Activated CD4-positive, alpha-beta memory T cell treated with anti-CD3 and anti-CD28 coated beads, Interleukin-2, amount 10 ng/mL, durations not matched to agents 7 days and 5 days (primary cell): ENCODE results near the gene SCARB1. TPM values are rescaled to one million over a fixed set of nuclear protein-coding genes. Genes with fewer than 3 reads are reported as not detected.

ENCODE experiments used
- CTCF ChIA-PET: fragments of 350-600 bp; sonication (Branson Sonifier 250); formaldehyde crosslinking; loops from one replicate; lab custom pipeline; 2021; ENCODE audit warnings: antibody characterized with exemption, inconsistent platforms; lab: Charles Lee
- POLR2A ChIA-PET: fragments of 350-600 bp; sonication (Branson Sonifier 250); formaldehyde crosslinking; loops from one replicate; lab custom pipeline; 2021; ENCODE audit warnings: antibody characterized with exemption; lab: Charles Lee
- DNase-seq: peaks from one replicate; pipeline ENCODE4 v3.0.0-alpha.2; 2020
- H3K27ac Mint-ChIP-seq: one replicate; pipeline ENCODE4 v1.8.0; 2021; ENCODE audit warnings: mild to moderate bottlenecking, mixed read lengths
- H3K27me3 Mint-ChIP-seq: one replicate; pipeline ENCODE4 v1.8.0; 2021; ENCODE audit warnings: mixed read lengths
- H3K36me3 Mint-ChIP-seq: one replicate; pipeline ENCODE4 v1.8.0; 2021; ENCODE audit warnings: low read depth, mixed read lengths
- H3K4me1 Mint-ChIP-seq: one replicate; pipeline ENCODE4 v1.8.0; 2021; ENCODE audit warnings: mixed read lengths
- H3K4me3 Mint-ChIP-seq: one replicate; pipeline ENCODE4 v1.8.0; 2021; ENCODE audit warnings: mild to moderate bottlenecking, mixed read lengths
- H3K9me3 Mint-ChIP-seq: one replicate; pipeline ENCODE4 v1.8.0; 2021; ENCODE audit warnings: mixed read lengths
- total RNA-seq, 2 experiments: library from RNA; stranded (reverse); gene quantifications; one replicate each; pipeline ENCODE4 v1.2.3, GENCODE V29; 2021

SCARB1 gene
- total RNA-seq, 2 experiments from 2014 or later: 4.3 to 5.8 TPM

DNA sequence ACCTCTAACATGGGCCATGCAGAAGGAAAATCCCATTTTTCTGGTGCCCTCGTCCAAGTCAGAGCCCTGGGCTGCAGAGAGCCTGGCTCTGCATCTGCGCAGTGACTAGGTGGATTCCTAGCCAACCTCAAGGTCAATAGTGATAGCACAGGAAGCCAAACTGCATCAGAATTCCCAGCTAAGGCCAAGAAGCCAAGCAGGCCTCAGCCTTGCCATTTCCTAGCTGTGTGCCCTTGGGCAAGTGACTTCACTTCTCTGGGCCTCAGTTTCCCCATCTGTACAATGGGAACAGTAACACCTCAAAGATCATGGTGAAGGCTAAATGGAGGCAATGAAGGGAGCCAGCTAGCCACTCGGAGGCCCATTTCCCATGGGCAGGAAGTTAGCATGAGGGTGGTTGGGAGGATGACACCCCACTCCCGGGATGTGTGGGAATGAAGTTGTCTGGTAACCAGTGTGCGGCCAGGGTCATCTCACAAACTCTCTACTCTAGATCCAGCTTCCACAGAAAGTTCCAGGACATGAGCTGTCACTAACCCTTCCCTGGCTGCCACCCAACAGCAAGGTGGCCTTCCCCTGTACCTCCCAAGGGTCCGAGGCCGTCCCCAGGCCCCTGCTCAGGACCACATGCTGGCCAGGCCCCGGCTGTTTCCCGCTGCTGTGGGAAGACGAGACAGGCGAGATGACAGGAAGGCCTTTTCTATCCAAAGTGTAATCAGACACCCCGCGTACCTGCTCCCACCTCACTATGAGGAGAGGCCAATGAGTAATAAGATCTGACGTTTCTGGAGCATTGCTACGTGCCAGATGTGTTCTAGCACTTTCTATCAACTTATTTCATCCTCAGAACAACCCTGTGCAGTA lies 125.7 kb downstream of the SCARB1 start:
- H3K27ac Mint-ChIP-seq: no peak overlapping the region
- ChIA-PET POLR2A (interaction anchor here (1.2 kb wide), 1 partner anchor 12 kb away, joined by 4 read pairs; no protein-coding TSS in a partner anchor), CTCF (no interaction called here)

GRCh38 chr12:124737040-124737419 lies 126.6 kb downstream of the SCARB1 start:
- Mint-ChIP-seq H3K4me1 (peaks cover 3% of the 10 kb centered on the region), H3K27ac (no peak overlapping the region), H3K27me3 (peaks cover 28% of the 10 kb centered on the region), H3K9me3 (no peaks in the 10 kb centered on the region), H3K4me3 (no peak overlapping the region), H3K36me3 (no peaks in the 10 kb centered on the region)
- ChIA-PET POLR2A (no interaction called here), CTCF (no interaction called here)
- no peak for DNase-seq

More for the DNA sequence above, 125.7 kb downstream of the SCARB1 start:
- Mint-ChIP-seq H3K4me1 (peaks cover 3% of the 10 kb centered on the region), H3K36me3 (no peaks in the 10 kb centered on the region), H3K4me3 (no peak overlapping the region), H3K9me3 (no peaks in the 10 kb centered on the region), H3K27me3 (peaks cover 28% of the 10 kb centered on the region)
- no peak for DNase-seq

DNA sequence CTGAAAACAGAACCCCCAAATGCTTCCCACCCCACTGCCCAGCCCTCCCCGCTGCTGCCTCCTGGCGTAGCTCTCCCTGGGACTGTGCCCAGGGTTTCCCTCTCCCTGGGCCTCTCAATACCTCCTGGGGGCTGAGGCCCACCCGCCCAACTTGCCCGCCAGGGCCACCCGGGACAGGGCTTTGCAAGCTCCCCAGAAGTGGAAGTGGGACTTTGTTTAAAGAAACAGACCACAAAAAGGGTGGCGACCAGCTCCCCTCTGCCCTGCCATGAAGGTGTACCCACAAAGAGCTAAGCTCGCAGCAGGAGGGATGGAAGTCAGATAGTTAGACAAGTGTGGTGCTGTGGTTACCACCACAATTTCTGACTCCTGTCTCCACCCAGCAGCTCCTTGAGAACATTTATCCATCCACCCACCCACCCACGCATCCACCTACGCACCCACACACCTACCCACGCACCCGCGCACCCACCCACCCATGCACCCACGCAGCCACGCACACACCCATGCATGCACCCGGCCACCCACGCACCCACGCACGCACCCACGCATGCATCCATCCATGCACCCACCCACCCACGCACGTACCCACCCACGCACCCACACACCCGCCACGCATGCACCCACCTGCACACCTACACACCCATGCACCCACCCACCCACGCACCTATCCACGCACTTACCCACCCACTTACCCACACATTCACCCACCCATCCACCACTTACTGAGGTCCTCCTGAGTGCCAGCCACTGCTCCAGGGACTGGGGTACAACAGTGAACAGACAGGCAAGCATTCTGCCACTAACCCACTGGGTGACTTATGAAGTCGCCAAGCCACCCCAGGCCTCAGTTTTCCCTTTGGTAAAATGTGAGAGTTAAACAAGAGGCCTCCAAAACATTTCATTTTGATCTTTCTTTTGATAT lies 127.3 kb downstream of the SCARB1 start:
- Mint-ChIP-seq H3K36me3 (no peaks in the 10 kb centered on the region), H3K27me3 (peaks cover 28% of the 10 kb centered on the region), H3K4me1 (peaks cover 3% of the 10 kb centered on the region), H3K4me3 (no peak overlapping the region), H3K9me3 (no peaks in the 10 kb centered on the region), H3K27ac (no peak overlapping the region)
- CTCF ChIA-PET: interaction anchor here (1.0 kb wide), 1 partner anchor 38 kb away, joined by 3 read pairs; no protein-coding TSS in a partner anchor
- POLR2A ChIA-PET: no interaction called here
- no peak for DNase-seq

GRCh38 chr12:124734224-124734788 lies 129.4 kb downstream of the SCARB1 start:
- Mint-ChIP-seq H3K9me3 (no peaks in the 10 kb centered on the region), H3K36me3 (no peaks in the 10 kb centered on the region), H3K27me3 (peaks cover 13% of the 10 kb centered on the region), H3K4me3 (no peak overlapping the region), H3K4me1 (peaks cover 3% of the 10 kb centered on the region), H3K27ac (no peak overlapping the region)
- ChIA-PET CTCF (no interaction called here), POLR2A (no interaction called here)
- DNase-seq: no peak

DNA sequence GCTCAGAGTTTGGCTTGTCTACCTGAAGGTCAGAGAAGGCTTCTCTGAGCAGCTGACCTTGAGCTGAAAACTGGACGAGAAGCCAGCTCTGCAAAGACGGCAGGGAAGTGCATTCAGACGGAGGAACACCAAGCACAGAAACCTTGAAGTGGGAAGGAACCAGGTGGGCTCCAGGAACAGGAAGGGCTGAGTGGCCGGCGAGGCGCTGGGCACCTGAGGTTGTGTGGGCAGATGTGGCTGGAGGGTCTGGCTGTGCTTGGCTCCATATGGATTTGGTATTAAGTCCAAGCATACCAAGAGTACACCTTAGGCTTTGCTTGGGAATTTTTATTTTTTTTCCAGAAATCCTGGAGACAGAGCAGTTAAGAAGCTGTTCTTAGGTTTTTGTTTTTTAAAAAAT lies 130.6 kb downstream of the SCARB1 start:
- peaks cover 8% of the 10 kb centered on the region for H3K27me3 Mint-ChIP-seq
- no peak overlapping the region for H3K4me3 Mint-ChIP-seq
- peaks cover 3% of the 10 kb centered on the region for H3K4me1 Mint-ChIP-seq
- H3K36me3 Mint-ChIP-seq: no peaks in the 10 kb centered on the region
- CTCF ChIA-PET: no interaction called here
- POLR2A ChIA-PET: no interaction called here
- no peaks in the 10 kb centered on the region for H3K9me3 Mint-ChIP-seq
- no peak for DNase-seq
- H3K27ac Mint-ChIP-seq: no peak overlapping the region

- peaks cover 3% of the 10 kb centered on the region for H3K4me1 Mint-ChIP-seq
- DNase-seq: no peak
- ChIA-PET POLR2A (no interaction called here), CTCF (interaction anchor here (1.2 kb wide), 1 partner anchor 31 kb away, joined by 3 read pairs; no protein-coding TSS in a partner anchor)
- no peaks in the 10 kb centered on the region for H3K36me3 Mint-ChIP-seq
- no peak overlapping the region for H3K4me3 Mint-ChIP-seq
- peaks cover 6% of the 10 kb centered on the region for H3K27me3 Mint-ChIP-seq
- H3K27ac Mint-ChIP-seq: no peak overlapping the region
- no peaks in the 10 kb centered on the region for H3K9me3 Mint-ChIP-seq
These were observed 131.2 kb downstream of the SCARB1 start for GRCh38 chr12:124732275-124733075.

- no peak overlapping the region for H3K4me3 Mint-ChIP-seq
- POLR2A ChIA-PET: no interaction called here
- no peaks in the 10 kb centered on the region for H3K9me3 Mint-ChIP-seq
- no peaks in the 10 kb centered on the region for H3K27me3 Mint-ChIP-seq
- H3K4me1 Mint-ChIP-seq: peaks cover 3% of the 10 kb centered on the region
- no peak overlapping the region for H3K27ac Mint-ChIP-seq
- CTCF ChIA-PET: interaction anchor here (1.2 kb wide), 1 partner anchor 31 kb away, joined by 3 read pairs; no protein-coding TSS in a partner anchor
- no peaks in the 10 kb centered on the region for H3K36me3 Mint-ChIP-seq
- DNase-seq: no peak
These were observed 131.8 kb downstream of the SCARB1 start for GRCh38 chr12:124731869-124732268.

GRCh38 chr12:124730455-124730932 lies 133.2 kb downstream of the SCARB1 start:
- POLR2A ChIA-PET: no interaction called here
- Mint-ChIP-seq H3K27me3 (peaks cover 5% of the 10 kb centered on the region), H3K4me3 (no peak overlapping the region), H3K27ac (no peak overlapping the region), H3K9me3 (no peaks in the 10 kb centered on the region), H3K4me1 (no peaks in the 10 kb centered on the region), H3K36me3 (no peaks in the 10 kb centered on the region)
- DNase-seq: no peak
- CTCF ChIA-PET: interaction anchor here (1.0 kb wide), 1 partner anchor 34 kb away, joined by 3 read pairs; no protein-coding TSS in a partner anchor

DNA sequence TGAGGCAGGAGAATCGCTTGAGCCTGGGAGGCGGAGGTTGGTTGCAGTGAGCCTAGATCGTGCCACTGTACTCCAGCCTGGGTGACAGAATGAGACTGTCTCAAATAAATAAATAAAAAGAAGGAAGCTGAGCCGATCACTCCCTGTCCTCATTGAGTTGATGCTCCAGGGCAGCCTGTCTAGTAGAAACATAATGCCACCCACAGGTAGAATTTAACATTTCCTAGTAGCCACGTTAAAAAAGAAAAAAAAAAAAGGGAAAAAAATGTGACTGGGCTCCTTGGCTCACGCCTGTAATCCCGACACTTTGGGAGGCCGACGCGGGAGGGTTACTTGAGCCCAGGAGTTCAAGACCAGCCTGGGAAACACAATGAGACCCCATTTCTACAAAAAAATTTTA lies 135.7 kb downstream of the SCARB1 start:
- POLR2A ChIA-PET: no interaction called here
- no peak for DNase-seq

GRCh38 chr12:124727264-124727800 lies 136.3 kb downstream of the SCARB1 start:
- H3K4me1 Mint-ChIP-seq: no peaks in the 10 kb centered on the region
- no peak overlapping the region for H3K4me3 Mint-ChIP-seq
- H3K36me3 Mint-ChIP-seq: no peaks in the 10 kb centered on the region
- H3K27ac Mint-ChIP-seq: no peak overlapping the region
- ChIA-PET POLR2A (no interaction called here), CTCF (no interaction called here)
- peaks cover 11% of the 10 kb centered on the region for H3K27me3 Mint-ChIP-seq
- DNase-seq: no peak
- no peaks in the 10 kb centered on the region for H3K9me3 Mint-ChIP-seq

More for the DNA sequence above, 135.7 kb downstream of the SCARB1 start:
- Mint-ChIP-seq H3K27me3 (peaks cover 11% of the 10 kb centered on the region), H3K4me3 (no peak overlapping the region), H3K36me3 (no peaks in the 10 kb centered on the region), H3K27ac (no peak overlapping the region), H3K4me1 (no peaks in the 10 kb centered on the region), H3K9me3 (no peaks in the 10 kb centered on the region)
- CTCF ChIA-PET: no interaction called here
